GM12878 (cell line): Measurements from ENCODE around the gene ZNF570. TPM values are rescaled to one million over a fixed set of nuclear protein-coding genes. Genes with fewer than 3 reads are reported as not detected.

ENCODE experiments used
- ATAC-seq: fragments of 200-7000 bp; cut with Tn5 transposase; 3 replicates; pipeline ENCODE4 v1.9.1; 2020; ENCODE audit warnings: mild to moderate bottlenecking, moderate library complexity
- Bru-seq: library from RNA; stranded (reverse); fragments of 400-500 nt; gene quantifications from one replicate; lab custom pipeline; 2021; lab: Mats Ljungman, UMichigan
- BruChase-seq, 2 experiments: library from RNA; stranded (reverse); fragments of 400-500 nt; gene quantifications; one replicate each; lab custom pipeline; 2021; lab: Mats Ljungman, UMichigan
- BruUV-seq: library from RNA; stranded (reverse); fragments of 400-500 nt; replicated peaks from 2 replicates; lab custom pipeline; 2021; lab: Mats Ljungman, UMichigan
- CTCF ChIA-PET: fragments of 300-600 bp; sonication (Branson Sonifier 250); formaldehyde crosslinking; extraction: SDS; loops from one replicate; lab custom pipeline; 2021; ENCODE audit warnings: inconsistent platforms; lab: Yijun Ruan, JAX
- POLR2A ChIA-PET: fragments of 350-600 bp; formaldehyde crosslinking; extraction: SDS; loops from one replicate; lab custom pipeline; 2021; ENCODE audit warnings: inconsistent platforms; lab: Charles Lee
- RAD21 ChIA-PET: fragments of 300-600 bp; sonication (Branson Sonifier 250); formaldehyde crosslinking; loops from one replicate; lab custom pipeline; 2023; ENCODE audit warnings: antibody characterized with exemption; ENCODE audit not compliant: unreplicated experiment; lab: Charles Lee
- SMC1A ChIA-PET: fragments of 300-600 bp; sonication (Branson Sonifier 250); formaldehyde crosslinking; loops from one replicate; lab custom pipeline; 2023; ENCODE audit not compliant: unreplicated experiment, uncharacterized antibody; lab: Charles Lee
- DNase-seq: peaks from one replicate; pipeline ENCODE4 v3.0.0-alpha.2; 2011; ENCODE audit warnings: low read depth, low spot score
- FAIRE-seq: peaks from 3 replicates; lab custom pipeline; 2011; peaks lifted over from hg19 to GRCh38; lab: Jason Lieb, UNC
- H2AFZ ChIP-seq: 2 replicates; pipeline ENCODE4 v1.6.0; 2011; ENCODE audit warnings: low read depth, low read length, control low read depth; ENCODE audit not compliant: control insufficient read depth
- H3K27ac ChIP-seq: 2 replicates; pipeline ENCODE4 v1.5.1; 2011; ENCODE audit warnings: control low read depth; ENCODE audit not compliant: control insufficient read depth, insufficient read depth
- H3K27me3 ChIP-seq, 2 experiments: replicated peaks in 1 of 2; 2 replicates each; pipeline versions ENCODE4 v1.6.0 to v1.6.1; 2011; ENCODE audit warnings: low read length in 1 of 2; ENCODE audit not compliant: control insufficient read depth in 2 of 2, insufficient read depth in 2 of 2
- H3K36me3 ChIP-seq, 2 experiments: 2 replicates each; pipeline ENCODE4 v1.5.1; 2011; ENCODE audit warnings: low read length in 1 of 2; ENCODE audit not compliant: control insufficient read depth in 2 of 2, insufficient read depth in 2 of 2
- H3K4me1 ChIP-seq: 2 replicates; pipeline ENCODE4 v1.6.1; 2011; ENCODE audit warnings: mild to moderate bottlenecking, low read length, moderate library complexity, mixed read lengths; ENCODE audit not compliant: control insufficient read depth, insufficient read depth
- H3K4me2 ChIP-seq: 2 replicates; pipeline ENCODE4 v1.6.0; 2011; ENCODE audit warnings: control low read depth; ENCODE audit not compliant: control insufficient read depth, insufficient read depth
- H3K4me3 ChIP-seq: fragments of 200-600 bp; sonication (generic); 2 replicates; pipeline ENCODE4 v1.5.1; 2016
- H3K79me2 ChIP-seq: 2 replicates; pipeline ENCODE4 v1.6.0; 2011; ENCODE audit warnings: low read length; ENCODE audit not compliant: control insufficient read depth, insufficient read depth
- H3K9ac ChIP-seq: 2 replicates; pipeline ENCODE4 v1.8.0; 2011; ENCODE audit warnings: low read length, control low read depth, mixed read lengths; ENCODE audit not compliant: control insufficient read depth, insufficient read depth
- H3K9me3 ChIP-seq: replicated peaks from 3 replicates; pipeline ENCODE4 v1.5.1; 2011; ENCODE audit warnings: mild to moderate bottlenecking, low read length; ENCODE audit not compliant: control insufficient read depth, insufficient read depth
- H4K20me1 ChIP-seq: 2 replicates; pipeline ENCODE4 v1.6.0; 2011; ENCODE audit not compliant: control insufficient read depth, insufficient read depth
- BCL11A ChIP-seq: IDR thresholded peaks from 2 replicates; pipeline ENCODE4 v1.6.1; 2011; ENCODE audit warnings: low read depth, low read length
- CREB1 ChIP-seq: IDR thresholded peaks from 2 replicates; pipeline ENCODE4 v1.6.1; 2012; ENCODE audit warnings: low read depth, mild to moderate bottlenecking, inconsistent platforms
- FOS ChIP-seq: IDR thresholded peaks from 3 replicates; pipeline ENCODE4 v1.6.1; 2011; ENCODE audit warnings: borderline replicate concordance; ENCODE audit not compliant: insufficient read length; ENCODE audit errors: extremely low read depth
- IKZF1 ChIP-seq: fragments of 450-650 bp; conservative IDR thresholded peaks from 2 replicates; pipeline ENCODE4 v1.6.1; 2017; ENCODE audit warnings: antibody characterized with exemption, mild to moderate bottlenecking
- LARP7 ChIP-seq: fragments of 450-650 bp; IDR thresholded peaks from 2 replicates; pipeline ENCODE4 v1.6.1; 2017; ENCODE audit warnings: mild to moderate bottlenecking
- NBN ChIP-seq: fragments of 450-650 bp; IDR thresholded peaks from 2 replicates; pipeline ENCODE4 v1.6.1; 2016
- PKNOX1 ChIP-seq: fragments of 450-650 bp; IDR thresholded peaks from 2 replicates; pipeline ENCODE4 v1.6.1; 2016; ENCODE audit warnings: mild to moderate bottlenecking
- RELA ChIP-seq: fragments of 450-650 bp; IDR thresholded peaks from 2 replicates; pipeline ENCODE4 v1.8.0; 2014; ENCODE audit warnings: borderline replicate concordance; ENCODE audit not compliant: partially characterized antibody
- STAT1 ChIP-seq: fragments of 450-650 bp; conservative IDR thresholded peaks from 2 replicates; pipeline ENCODE4 v1.6.1; 2014; ENCODE audit warnings: antibody characterized with exemption, mild to moderate bottlenecking
- TCF3 ChIP-seq: IDR thresholded peaks from 2 replicates; pipeline ENCODE4 v1.6.1; 2012; ENCODE audit warnings: low read depth, mild to moderate bottlenecking, low read length, borderline replicate concordance; ENCODE audit not compliant: insufficient read depth
- ZBTB40 ChIP-seq: fragments of 450-650 bp; IDR thresholded peaks from 2 replicates; pipeline ENCODE4 v1.6.1; 2016; ENCODE audit warnings: mild to moderate bottlenecking, moderate library complexity, borderline replicate concordance
- WGBS: methylation state at CpG from one replicate; pipeline ENCODE4 v1.1.6; 2016; ENCODE audit warnings: low lambda C conversion rate; ENCODE audit not compliant: insufficient replicate concordance, insufficient coverage; ENCODE audit errors: missing lambda C conversion rate; 5-methylcytosine and 5-hydroxymethylcytosine counted together
- in situ Hi-C: fragments of 300-500 bp; cut with MboI; formaldehyde crosslinking; loops from 9 replicates; pipeline ENCODE4 v1.14.3; 2018; ENCODE audit warnings: mixed read lengths
- intact Hi-C: fragments of 100-400 bp; cut with micrococcal nuclease; formaldehyde crosslinking; loops from one replicate; pipeline ENCODE4 v1.14.2; 2022; ENCODE audit not compliant: unreplicated experiment
- long read RNA-seq, 2 experiments: library from polyadenylated mRNA; unstranded; transcript quantifications; one replicate each; pipeline ENCODE4 v2.0.0, GENCODE V29; 2019 to 2020
- polyA minus RNA-seq, 3 experiments: library from RNA; depleted of rRNA, polyadenylated mRNA; stranded (reverse); fragments of >200 nt; gene quantifications; 2 replicates each; pipeline ENCODE4 v1.2.3, GENCODE V29; 2011
- polyA plus RNA-seq, 11 experiments: library from polyadenylated mRNA; depleted of rRNA in 4 of 11; unstranded in 6 of 11; stranded (reverse) in 5 of 11; fragments of >200 nt; fragmentation: Nextera tagmentation in 4 of 11; fragmentation: Illumina TruSeq in 1 of 11; extraction: Ambion mirVana in 4 of 11; extraction: Trizol in 1 of 11; gene quantifications; 1 replicate in 1 of 11; 2 replicates in 10 of 11; pipeline versions ENCODE4 v1.2.1 to v1.2.3, GENCODE V29; 2011 to 2016; ENCODE audit warnings: inconsistent platforms in 2 of 11, missing spikeins in 2 of 11, low read depth in 1 of 11
- total RNA-seq, 4 experiments: library from RNA; depleted of rRNA in 3 of 4; stranded (reverse); fragments of >200 nt in 3 of 4; fragmentation: Illumina TruSeq in 1 of 4; extraction: Trizol in 1 of 4; gene quantifications; 2 replicates each; pipeline versions ENCODE4 v1.2.1 to v1.2.3, GENCODE V29; 2013 to 2021

The ZNF570 gene
- total RNA-seq (2013; cell fraction: nucleolus; rRNA removed) = 12.1 and 12.3 TPM in 2 replicates
- total RNA-seq (2014; rRNA removed) (1.8 and 2.0 TPM in 2 replicates), total RNA-seq (2014; rRNA removed; fragmentation: Illumina TruSeq; extraction: Trizol) (2.2 TPM in 2 replicates), total RNA-seq (2021) (1.4 and 1.7 TPM in 2 replicates), polyA plus RNA-seq (2011; rRNA removed) (3.6 and 5.7 TPM in 2 replicates), polyA plus RNA-seq (2014; fragmentation: Illumina TruSeq; extraction: Trizol) (1.6 TPM in 2 replicates), polyA plus RNA-seq (2014; fragmentation: Nextera tagmentation; extraction: Ambion mirVana) (1 to 10 TPM in 1 of 2 experiments, under 1 TPM in 1; 0.75 to 1.2 TPM), polyA plus RNA-seq (2014; rRNA removed) (0.57 and 2.1 TPM in 2 replicates), polyA plus RNA-seq (2016; fragmentation: Nextera tagmentation; extraction: Ambion mirVana) (under 1 TPM; 0.25 to 0.78 TPM), polyA minus RNA-seq (2011; rRNA and poly(A)+ RNA removed) (6.8 and 9.8 TPM in 2 replicates), Bru-seq, nascent RNA (percentile 68 among the genes with signal in this experiment), BruChase-seq, experiment 1, labeled RNA remaining after a 6-hour chase (percentile 62 among the genes with signal in this experiment), BruChase-seq, experiment 2, labeled RNA remaining after a 2-hour chase (percentile 68 among the genes with signal in this experiment)
- 2.6 TPM for polyA plus RNA-seq (2011; ENCODE audit: low read depth)
- 1.1 and 1.9 TPM in 2 replicates for polyA plus RNA-seq (2011; cell fraction: cytosol; rRNA removed)
- 2.0 and 2.2 TPM in 2 replicates for polyA plus RNA-seq (2011; cell fraction: nucleus; rRNA removed)
- polyA plus RNA-seq (2012) = 1.8 and 2.3 TPM in 2 replicates
- 4.5 and 6.4 TPM in 2 replicates for polyA minus RNA-seq (2011; cell fraction: cytosol; rRNA and poly(A)+ RNA removed)
- polyA minus RNA-seq (2011; cell fraction: nucleus; rRNA and poly(A)+ RNA removed) = 1.8 and 2.5 TPM in 2 replicates
- long read RNA-seq, experiment 1, partial matches to known transcripts = 0 of 1 reads
- long read RNA-seq, experiment 1, other reads (novel, unspliced or antisense) = 1 of 1 reads
- long read RNA-seq, experiment 2, partial matches to known transcripts = 0 of 5 reads
- long read RNA-seq, experiment 2, other reads (novel, unspliced or antisense) = 4 of 5 reads

- peak; percentile 85 for ATAC-seq
- Histone ChIP-seq H4K20me1 (no peaks in the 10 kb centered on the region), H3K4me1 (peaks cover 4% of the 10 kb centered on the region), H3K4me2 (peak within 1 kb of the TSS; percentile 96), H2AFZ (peak within 1 kb of the TSS; percentile 89), H3K9me3 (peaks cover 6% of the 10 kb centered on the region), H3K36me3 (peaks cover 0 to 2% of the 10 kb centered on the region in 2 experiments; a peak in 1 of 4 replicates), H3K27ac (peak within 1 kb of the TSS; percentile 49), H3K79me2 (peaks cover 8% of the 10 kb centered on the region), H3K27me3 (no peaks in the 10 kb centered on the region), H3K9ac (peak within 1 kb of the TSS; percentile 80), H3K4me3 (peak within 1 kb of the TSS; percentile 84)
- 2% methylated on average over 60 of the region's 63 CpGs for WGBS
- CTCF ChIA-PET = no interaction called here
- in situ Hi-C loops (no loop called here), intact Hi-C loops (loop anchor here (5.0 kb wide), 4 partner anchors 123 to 697 kb away; partner anchors contain the start of genes ZFP30, ZNF540, ZNF571 and ZNF850)
- RAD21 ChIA-PET = interaction anchor here (1.0 kb wide), 1 partner anchor 125 kb away, joined by 3 read pairs; the partner anchor contains the start of genes ZNF540 and ZNF571
- BruUV-seq = no TSS peak
- POLR2A ChIA-PET = no interaction called here
- no peak for FAIRE-seq
- DNase-seq = peak; percentile 44
- SMC1A ChIA-PET = no interaction called here
- no peak for TF ChIP-seq FOS
- TF ChIP-seq NBN = 0 out of 2 replicates have a peak, but pooled peaks have one; percentile 54
- TF ChIP-seq LARP7 = peak; percentile 62; the same call in 1 of the 2 replicates
- 0 out of 2 replicates have a peak, but pooled peaks have one; percentile 35 for TF ChIP-seq TCF3
- TF ChIP-seq IKZF1 = peak; percentile 96
- peak; percentile 97 for TF ChIP-seq ZBTB40
- peak; percentile 71; the same call in 1 of the 2 replicates for TF ChIP-seq STAT1
- no peak for TF ChIP-seq BCL11A
- TF ChIP-seq CREB1 = peak; percentile 45; the same call in 1 of the 2 replicates
- no peak; the same call in 1 of the 2 replicates for TF ChIP-seq PKNOX1
- no peak for TF ChIP-seq RELA
Measured at GRCh38 chr19:37468961-37469777, at the start of gene ZNF570. Gene ZNF570 (plus strand): TSS chr19:37469356. CDS start chr19:37470355, 999 bp downstream.
